SKM-1 (cell line): Measurements from ENCODE around the gene CASZ1.

Experiments used
- DNase-seq: peaks from one replicate; lab custom pipeline; 2025; ENCODE audit not compliant: unreplicated experiment; lab: John Stamatoyannopoulos, UW

The CASZ1 gene

GRCh38 chr1:10800778-10801177 is 4.3 kb upstream of the CASZ1 start:
- DNase-seq = no peak

DNA sequence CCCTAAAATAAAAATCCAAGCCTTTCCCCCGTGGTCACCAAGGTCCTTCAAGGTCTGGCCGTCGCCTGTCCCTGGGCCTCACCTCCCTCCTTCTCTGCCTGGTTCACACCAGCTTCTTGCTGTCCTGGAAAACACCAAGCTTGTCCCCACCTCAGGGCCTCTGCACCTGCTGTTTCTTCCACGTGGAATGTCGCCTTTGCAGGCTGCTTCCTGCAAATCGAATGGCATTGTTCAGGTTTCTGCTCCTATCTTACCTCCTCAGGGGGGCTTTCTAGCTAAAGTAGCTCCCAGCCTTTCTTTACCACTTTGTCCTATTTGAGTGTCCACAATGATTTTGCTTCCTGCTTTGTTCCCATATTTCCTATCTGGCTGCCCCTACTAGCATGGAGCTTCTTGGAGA is 3.3 kb upstream of the CASZ1 start:
- no peak for DNase-seq

GRCh38 chr1:10795276-10796021 is 997 bp downstream of the CASZ1 start:
- no peak for DNase-seq

DNA sequence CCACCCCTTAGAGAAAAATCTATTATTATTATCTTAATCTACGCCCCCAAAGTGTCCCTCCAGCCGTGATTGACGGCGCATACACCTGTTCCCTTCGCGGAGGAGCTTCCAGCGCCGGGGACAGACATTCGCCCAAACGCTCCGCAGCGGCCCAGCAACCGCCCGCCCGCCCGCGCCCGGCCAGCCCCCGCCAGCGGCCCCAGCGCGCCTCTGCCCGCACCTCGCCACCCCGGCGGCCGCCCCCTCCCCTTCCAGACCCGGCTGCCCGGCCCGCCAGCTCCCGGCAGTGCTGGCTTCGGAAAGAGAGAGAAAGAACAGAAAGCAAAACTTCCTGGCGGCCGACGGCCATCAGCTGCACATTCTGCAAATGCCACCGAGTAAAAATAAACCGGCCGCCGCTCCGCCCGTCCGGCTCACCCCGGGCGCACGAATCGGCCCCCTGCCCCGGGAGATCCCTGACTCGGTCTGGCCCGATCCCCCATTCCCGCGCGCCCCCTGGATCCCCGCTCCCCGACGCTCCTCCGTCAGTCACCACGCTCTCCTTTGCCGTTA is 1.6 kb downstream of the CASZ1 start:
- no peak for DNase-seq

DNA sequence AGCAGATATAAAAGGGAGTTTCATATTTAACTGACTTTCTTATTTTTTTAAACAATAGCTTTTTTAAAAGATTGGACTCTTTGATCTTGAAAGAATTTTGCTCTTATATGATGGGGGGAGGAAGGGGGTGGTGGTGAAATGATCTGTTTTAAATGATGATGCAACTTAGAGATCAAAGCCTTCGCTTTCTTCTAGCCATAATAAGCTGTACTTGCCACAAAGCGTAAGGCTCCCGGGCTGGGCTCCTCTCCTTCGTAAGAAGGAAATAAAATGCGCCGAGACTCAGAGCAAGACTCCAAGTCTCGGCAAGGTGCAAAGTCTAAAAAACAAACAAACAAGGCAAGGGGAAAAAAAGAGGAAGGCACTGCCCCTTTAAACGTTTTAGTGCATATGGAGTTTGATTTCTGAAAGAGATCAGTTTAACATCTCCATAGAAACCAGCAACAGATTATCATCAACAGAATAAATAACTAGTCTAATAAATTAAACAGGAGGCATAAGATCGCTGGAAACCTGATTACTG is 3.3 kb downstream of the CASZ1 start:
- DNase-seq = no peak

- DNase-seq = no peak
These were observed 5.1 kb downstream of the CASZ1 start for GRCh38 chr1:10791105-10791951.

DNA sequence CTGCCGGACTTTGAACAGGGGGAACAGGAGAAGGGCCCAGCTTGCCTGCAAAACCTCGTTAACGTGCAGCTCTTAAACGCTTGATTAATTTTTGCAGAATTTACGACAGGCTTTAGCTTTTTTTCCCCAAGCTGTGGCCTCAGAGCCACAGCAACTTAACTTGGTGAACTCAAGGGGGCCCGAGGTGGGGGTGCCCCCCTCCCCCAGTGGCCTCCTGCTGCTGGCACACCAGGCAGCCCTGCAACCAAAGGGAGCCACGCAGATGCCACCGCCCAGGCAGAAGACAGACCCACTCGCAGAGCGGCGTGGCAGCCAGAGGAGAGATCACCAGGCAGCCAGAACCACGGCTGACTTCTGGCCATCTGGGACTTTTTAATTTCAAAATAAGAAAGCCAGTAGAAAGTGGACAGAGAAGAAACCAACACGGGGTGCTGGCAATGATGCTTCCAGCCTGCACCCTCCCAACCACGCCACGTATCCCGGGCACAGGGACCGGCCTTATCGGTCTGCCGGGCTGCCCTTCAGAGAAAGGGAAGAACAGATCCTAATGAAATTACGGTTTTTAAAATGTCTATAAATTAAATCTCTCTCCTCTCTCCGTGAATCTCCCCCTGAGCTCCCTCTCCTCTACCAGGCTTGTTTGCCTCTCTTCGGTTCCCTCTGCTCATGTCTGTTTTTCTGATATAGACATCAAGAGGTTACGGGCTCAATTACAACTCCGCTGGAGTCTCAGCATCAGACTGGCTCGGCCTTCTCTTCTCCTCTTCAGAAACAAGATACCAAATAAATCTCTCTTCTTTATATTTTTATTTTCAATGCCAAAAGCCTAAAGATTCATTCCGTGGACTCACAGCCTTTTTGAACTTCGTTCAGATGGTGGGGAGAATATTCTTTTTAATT is 6.4 kb downstream of the CASZ1 start:
- DNase-seq = no peak

DNA sequence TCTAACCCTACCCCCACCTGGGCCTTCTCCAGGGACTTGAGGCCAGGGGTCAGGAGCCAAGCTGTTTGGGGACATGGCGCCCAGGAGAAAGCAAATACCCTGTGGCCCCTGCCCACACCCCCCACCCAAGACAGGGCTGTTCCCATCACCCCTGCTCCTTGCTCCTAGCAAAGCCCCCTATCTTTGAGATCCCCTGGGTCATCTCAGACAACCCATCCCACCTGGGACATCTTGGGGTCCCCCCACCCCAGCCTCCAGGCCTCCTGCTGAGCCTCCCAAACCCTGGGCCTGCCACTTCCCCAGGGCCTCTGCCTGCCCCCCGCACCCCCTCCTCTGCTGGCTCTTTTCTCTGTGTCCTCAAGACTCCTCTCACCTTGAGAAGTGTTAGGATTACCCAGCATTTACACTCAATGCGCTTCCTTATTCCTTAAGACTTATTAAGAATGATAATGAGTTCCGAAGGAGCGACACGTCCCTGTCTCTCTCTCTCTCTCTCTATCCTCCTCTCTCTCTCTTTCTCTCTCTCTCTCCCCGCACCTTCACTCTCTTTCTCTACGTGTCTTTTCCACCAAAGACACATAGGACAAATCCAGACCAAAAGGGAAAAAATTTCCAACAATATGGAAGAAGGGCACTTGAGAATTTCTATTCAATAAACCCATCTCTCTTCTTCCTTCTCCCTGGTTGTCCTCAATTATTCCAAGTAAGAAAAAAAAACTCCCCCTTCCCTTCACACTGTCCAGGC is 7.2 kb downstream of the CASZ1 start:
- DNase-seq = no peak

DNA sequence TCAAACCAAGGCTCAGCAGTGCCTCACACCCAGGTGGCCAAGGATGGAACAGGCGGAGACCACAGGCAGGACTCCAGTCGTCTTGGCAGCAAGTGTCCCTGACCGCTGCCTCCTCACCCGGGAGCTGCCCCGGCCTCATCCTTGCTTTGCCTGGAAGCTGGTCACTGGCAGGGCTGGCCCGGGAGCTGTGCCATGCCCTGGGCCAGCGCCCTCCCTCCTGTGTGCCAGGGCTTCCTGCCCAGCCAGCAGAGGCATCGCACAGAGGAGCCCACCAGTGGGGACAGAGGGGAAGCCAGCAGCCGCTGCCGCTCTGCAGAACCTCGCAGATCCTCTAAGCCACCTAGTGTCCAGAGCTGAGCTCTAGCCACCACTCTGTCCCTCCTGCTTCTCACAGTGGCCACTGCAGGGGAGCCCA is 7.8 kb downstream of the CASZ1 start:
- DNase-seq = no peak

GRCh38 chr1:10787286-10787685 is 9.2 kb downstream of the CASZ1 start:
- no peak for DNase-seq

DNA sequence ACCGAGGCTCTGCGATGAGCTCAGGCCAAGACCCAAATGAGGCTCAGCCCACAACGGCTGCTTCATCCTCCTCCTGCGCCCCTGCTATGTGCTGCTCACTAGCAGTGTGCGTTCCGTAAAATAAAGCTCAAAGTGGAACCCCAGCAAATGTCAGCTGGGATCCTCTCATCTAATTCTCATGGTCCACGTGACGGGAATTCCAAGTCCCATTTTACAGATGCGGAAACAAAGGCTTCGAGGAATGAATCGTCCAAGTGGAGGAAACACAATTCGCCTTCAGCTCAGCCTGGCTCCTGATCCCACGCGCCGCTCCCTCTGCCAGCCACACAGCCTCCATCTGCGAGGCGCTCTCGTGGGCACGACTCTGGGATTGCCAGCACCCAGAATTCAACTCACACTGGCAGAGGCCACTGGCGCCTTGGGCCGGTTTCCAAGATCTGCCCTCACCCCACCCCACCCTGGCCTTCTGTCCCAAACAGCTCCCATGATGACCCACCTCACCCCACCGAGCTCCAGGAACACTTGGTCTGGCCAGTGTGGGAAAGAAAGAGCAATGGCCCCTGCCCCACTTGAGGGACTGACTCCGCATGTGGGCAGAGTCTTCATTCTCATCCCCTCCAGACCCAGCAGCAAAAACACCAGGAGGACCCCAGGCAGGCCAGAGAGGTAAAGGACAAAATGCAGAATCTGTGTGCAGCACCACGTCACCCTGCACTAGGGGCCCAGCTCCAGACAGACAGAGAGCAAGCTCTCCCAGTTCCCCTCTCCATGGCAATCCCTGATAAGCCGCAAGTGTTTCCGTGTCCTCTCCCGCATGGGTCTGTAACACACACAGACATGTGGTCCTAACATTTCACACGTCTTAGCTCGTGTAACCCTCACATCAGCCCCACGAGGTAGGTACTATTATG is 10.5 kb downstream of the CASZ1 start:
- DNase-seq = no peak

DNA sequence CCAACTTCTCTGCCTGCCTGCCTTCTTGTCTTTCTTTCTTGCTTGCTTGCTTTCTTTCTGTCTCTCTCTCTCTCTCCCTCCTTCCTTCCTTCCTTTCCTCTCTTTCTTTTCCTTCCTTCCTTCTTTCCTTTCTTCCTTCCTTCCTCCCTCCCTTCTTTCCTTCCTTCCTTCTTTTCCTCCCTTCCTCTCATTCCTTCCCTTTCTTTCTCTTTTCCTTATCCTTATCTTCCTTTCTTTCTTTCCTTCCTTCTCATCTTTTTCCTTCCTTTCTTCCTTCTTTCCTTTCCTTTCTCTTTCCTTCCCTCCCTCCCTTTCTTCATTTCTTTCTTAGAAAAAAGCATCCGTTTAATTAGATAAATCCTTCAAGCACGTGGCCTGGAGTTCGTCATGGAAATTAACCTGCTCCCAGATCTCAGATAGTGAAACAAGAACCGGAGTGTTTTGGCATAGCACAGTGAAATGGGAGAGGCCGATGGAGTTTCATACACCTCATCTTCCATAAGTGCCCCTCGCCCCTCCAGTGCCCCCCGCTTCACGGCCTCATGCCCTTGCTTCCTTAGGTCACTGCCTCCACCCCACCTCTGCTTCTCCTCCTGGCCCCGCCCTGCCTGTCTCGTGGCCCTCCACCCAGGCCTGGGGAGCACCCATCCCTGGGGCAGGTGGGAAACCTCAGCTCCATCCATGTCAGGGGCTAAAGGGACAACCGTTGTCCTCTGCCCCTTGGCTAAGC is 11.3 kb downstream of the CASZ1 start:
- no peak for DNase-seq

GRCh38 chr1:10782491-10783244 is 13.8 kb downstream of the CASZ1 start:
- DNase-seq = no peak

DNA sequence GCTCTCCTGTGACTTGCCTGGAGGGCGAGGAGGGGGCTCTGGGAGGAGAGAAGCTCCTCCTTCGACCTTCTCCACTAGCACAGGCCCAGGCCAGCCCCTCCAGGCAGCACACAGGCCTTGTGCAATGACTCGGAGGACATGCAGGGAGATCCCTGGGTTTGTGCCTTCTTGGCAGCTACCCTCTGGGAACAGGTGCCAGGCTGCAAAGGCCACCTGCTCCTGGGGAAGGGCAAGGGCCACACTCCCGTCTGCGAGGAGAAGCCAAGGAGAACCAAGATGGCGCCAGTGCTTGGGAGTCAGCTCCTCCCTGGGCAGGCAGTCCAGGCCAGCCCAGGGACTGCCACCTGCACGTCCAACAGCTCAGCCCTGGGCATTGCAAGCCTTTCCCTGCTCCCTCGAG is 15.3 kb downstream of the CASZ1 start:
- DNase-seq = no peak

GRCh38 chr1:10779841-10780240 is 16.6 kb downstream of the CASZ1 start:
- no peak for DNase-seq

GRCh38 chr1:10779201-10779600 is 17.2 kb downstream of the CASZ1 start:
- no peak for DNase-seq

- DNase-seq = no peak
These were observed 17.8 kb downstream of the CASZ1 start for GRCh38 chr1:10778640-10779039.
